Activated T-cell treated with anti-CD3 and anti-CD28 coated beads, Interleukin-2, amount 50 U/mL, for 24 hours (primary cell): ENCODE measurements around the gene EEF1AKMT4.
A peak's percentile ranks its signal among the peaks of the same experiment; 100 is the strongest.
"Not testable (repeated sequence)": the region's sequence is repeated elsewhere in the genome, so short reads cannot be mapped to it uniquely, and the experiment has no call there.

Experiments used
- DNase-seq: peaks from one replicate; pipeline ENCODE4 v3.0.0-alpha.2; 2020
- H3K27ac Mint-ChIP-seq: 2 replicates; pipeline ENCODE4 v1.8.0; 2020; ENCODE audit warnings: mild to moderate bottlenecking, mixed read lengths
- H3K27me3 Mint-ChIP-seq: 2 replicates; pipeline ENCODE4 v1.8.0; 2020; ENCODE audit warnings: mixed read lengths
- H3K36me3 Mint-ChIP-seq: 2 replicates; pipeline ENCODE4 v1.8.0; 2020; ENCODE audit warnings: low read depth, mixed read lengths
- H3K4me1 Mint-ChIP-seq: 2 replicates; pipeline ENCODE4 v1.8.0; 2020; ENCODE audit warnings: low read depth, mixed read lengths
- H3K4me3 Mint-ChIP-seq: 2 replicates; pipeline ENCODE4 v1.8.0; 2020; ENCODE audit warnings: mild to moderate bottlenecking, moderate library complexity, mixed read lengths
- H3K9me3 Mint-ChIP-seq: 2 replicates; pipeline ENCODE4 v1.8.0; 2020; ENCODE audit warnings: mixed read lengths

The EEF1AKMT4 gene

GRCh38 chr3:184260724-184261269 is 11.3 kb downstream of the EEF1AKMT4 start:
- H3K36me3 Mint-ChIP-seq = peaks cover 12% of the 10 kb centered on the region
- H3K4me1 Mint-ChIP-seq = peaks cover 26% of the 10 kb centered on the region
- H3K27me3 Mint-ChIP-seq = peaks cover 48% of the 10 kb centered on the region
- peak overlapping the region; percentile 76 for H3K27ac Mint-ChIP-seq
- H3K4me3 Mint-ChIP-seq = peak overlapping the region; percentile 67
- no peak for DNase-seq
- H3K9me3 Mint-ChIP-seq = no peaks in the 10 kb centered on the region

GRCh38 chr3:184261270-184261853 is 11.9 kb downstream of the EEF1AKMT4 start, which contains the start of gene CAMK2N2:
CAMK2N2 (minus strand) TSS chr3:184261553; CDS start chr3:184261285, 268 bp downstream.
- peak within 1 kb of the TSS; percentile 83 for H3K4me3 Mint-ChIP-seq
- H3K9me3 Mint-ChIP-seq = no peaks in the 10 kb centered on the region
- H3K27ac Mint-ChIP-seq = peak within 1 kb of the TSS; percentile 76
- DNase-seq = peak; percentile 73
- peaks cover 52% of the 10 kb centered on the region for H3K27me3 Mint-ChIP-seq
- peaks cover 24% of the 10 kb centered on the region for H3K4me1 Mint-ChIP-seq
- H3K36me3 Mint-ChIP-seq = peaks cover 12% of the 10 kb centered on the region

- peak overlapping the region; percentile 72 for H3K27ac Mint-ChIP-seq
- no peak for DNase-seq
- peak overlapping the region; percentile 83 for H3K4me3 Mint-ChIP-seq
- peaks cover 54% of the 10 kb centered on the region for H3K27me3 Mint-ChIP-seq
- peaks cover 24% of the 10 kb centered on the region for H3K4me1 Mint-ChIP-seq
- peaks cover 12% of the 10 kb centered on the region for H3K36me3 Mint-ChIP-seq
- no peaks in the 10 kb centered on the region for H3K9me3 Mint-ChIP-seq
Observed at GRCh38 chr3:184261854-184262763, 12.6 kb downstream of the EEF1AKMT4 start.

- Mint-ChIP-seq H3K4me1 (peaks cover 24% of the 10 kb centered on the region), H3K9me3 (no peaks in the 10 kb centered on the region), H3K27ac (peak overlapping the region; percentile 26), H3K36me3 (peaks cover 12% of the 10 kb centered on the region), H3K4me3 (peak overlapping the region; percentile 83), H3K27me3 (peaks cover 61% of the 10 kb centered on the region)
- no peak for DNase-seq
Observed at GRCh38 chr3:184262764-184263179, 13.3 kb downstream of the EEF1AKMT4 start.

- not testable (repeated sequence) for H3K4me3 Mint-ChIP-seq, H3K36me3 Mint-ChIP-seq, DNase-seq, H3K4me1 Mint-ChIP-seq, H3K9me3 Mint-ChIP-seq, H3K27ac Mint-ChIP-seq
- H3K27me3 Mint-ChIP-seq = peaks cover 59% of the 10 kb centered on the region
Observed at GRCh38 chr3:184267249-184267648, 17.8 kb downstream of the EEF1AKMT4 start.

GRCh38 chr3:184272269-184272668 is 22.8 kb downstream of the EEF1AKMT4 start:
- Mint-ChIP-seq H3K27ac (no peak overlapping the region), H3K27me3 (peaks cover 54% of the 10 kb centered on the region), H3K4me1 (peaks cover 6% of the 10 kb centered on the region), H3K36me3 (no peaks in the 10 kb centered on the region), H3K9me3 (no peaks in the 10 kb centered on the region), H3K4me3 (no peak overlapping the region)
- DNase-seq = no peak

- DNase-seq = no peak
- H3K4me3 Mint-ChIP-seq = no peak overlapping the region
- H3K27me3 Mint-ChIP-seq = peaks cover 54% of the 10 kb centered on the region
- no peaks in the 10 kb centered on the region for H3K36me3 Mint-ChIP-seq
- peaks cover 6% of the 10 kb centered on the region for H3K4me1 Mint-ChIP-seq
- no peak overlapping the region for H3K27ac Mint-ChIP-seq
- H3K9me3 Mint-ChIP-seq = no peaks in the 10 kb centered on the region
Observed at GRCh38 chr3:184275381-184275701, 25.9 kb downstream of the EEF1AKMT4 start.

GRCh38 chr3:184275961-184276910 is 26.8 kb downstream of the EEF1AKMT4 start, which contains the start of gene ECE2:
ECE2 (plus strand) TSS chr3:184276022; CDS start chr3:184276154, 132 bp downstream.
- DNase-seq = no peak
- no peak within 1 kb of the TSS for H3K27ac Mint-ChIP-seq
- no peaks in the 10 kb centered on the region for H3K36me3 Mint-ChIP-seq
- H3K9me3 Mint-ChIP-seq = no peaks in the 10 kb centered on the region
- no peak within 1 kb of the TSS for H3K4me3 Mint-ChIP-seq
- H3K27me3 Mint-ChIP-seq = peaks cover 48% of the 10 kb centered on the region
- H3K4me1 Mint-ChIP-seq = peaks cover 6% of the 10 kb centered on the region

GRCh38 chr3:184277366-184277765 is 27.9 kb downstream of the EEF1AKMT4 start:
- Mint-ChIP-seq H3K4me3 (no peak overlapping the region), H3K36me3 (no peaks in the 10 kb centered on the region), H3K4me1 (peaks cover 6% of the 10 kb centered on the region), H3K27ac (no peak overlapping the region), H3K27me3 (peaks cover 40% of the 10 kb centered on the region), H3K9me3 (no peaks in the 10 kb centered on the region)
- DNase-seq = no peak

- H3K4me3 Mint-ChIP-seq = no peak overlapping the region
- DNase-seq = no peak
- H3K36me3 Mint-ChIP-seq = no peaks in the 10 kb centered on the region
- no peak overlapping the region for H3K27ac Mint-ChIP-seq
- peaks cover 15% of the 10 kb centered on the region for H3K27me3 Mint-ChIP-seq
- H3K4me1 Mint-ChIP-seq = no peaks in the 10 kb centered on the region
- H3K9me3 Mint-ChIP-seq = no peaks in the 10 kb centered on the region
Observed at GRCh38 chr3:184282941-184283340, 33.5 kb downstream of the EEF1AKMT4 start.

- Mint-ChIP-seq H3K9me3 (no peaks in the 10 kb centered on the region), H3K27ac (no peak overlapping the region), H3K4me3 (no peak overlapping the region), H3K4me1 (no peaks in the 10 kb centered on the region), H3K36me3 (no peaks in the 10 kb centered on the region), H3K27me3 (peaks cover 13% of the 10 kb centered on the region)
- DNase-seq = no peak
Observed at GRCh38 chr3:184283681-184284080, 34.2 kb downstream of the EEF1AKMT4 start.

GRCh38 chr3:184284696-184285095 is 35.2 kb downstream of the EEF1AKMT4 start:
- Mint-ChIP-seq H3K4me3 (no peak overlapping the region), H3K9me3 (no peaks in the 10 kb centered on the region), H3K27me3 (peaks cover 19% of the 10 kb centered on the region), H3K27ac (no peak overlapping the region), H3K36me3 (no peaks in the 10 kb centered on the region), H3K4me1 (peaks cover 2% of the 10 kb centered on the region)
- no peak for DNase-seq

- Mint-ChIP-seq H3K9me3 (no peaks in the 10 kb centered on the region), H3K27ac (no peak overlapping the region)
Observed at GRCh38 chr3:184289426-184289938, 40.0 kb downstream of the EEF1AKMT4 start.

GRCh38 chr3:184290331-184290730 is 40.9 kb downstream of the EEF1AKMT4 start:
- Mint-ChIP-seq H3K27me3 (peaks cover 19% of the 10 kb centered on the region), H3K4me1 (peaks cover 2% of the 10 kb centered on the region), H3K27ac (no peak overlapping the region), H3K9me3 (no peaks in the 10 kb centered on the region), H3K36me3 (no peaks in the 10 kb centered on the region), H3K4me3 (no peak overlapping the region)
- no peak for DNase-seq

More at GRCh38 chr3:184289426-184289938, 40.0 kb downstream of the EEF1AKMT4 start:
- Mint-ChIP-seq H3K27me3 (peaks cover 19% of the 10 kb centered on the region), H3K4me3 (no peak overlapping the region), H3K4me1 (peaks cover 2% of the 10 kb centered on the region), H3K36me3 (no peaks in the 10 kb centered on the region)
- DNase-seq = peak; percentile 81
